ENCODE measurements around the gene KIF13A. TPM values are rescaled to one million over a fixed set of nuclear protein-coding genes. Genes with fewer than 3 reads are reported as not detected.

KIF13A gene
- total RNA-seq, 4 donors from 2014 or later, result 39.6 to 51.6 (median 43.2) TPM

DNA sequence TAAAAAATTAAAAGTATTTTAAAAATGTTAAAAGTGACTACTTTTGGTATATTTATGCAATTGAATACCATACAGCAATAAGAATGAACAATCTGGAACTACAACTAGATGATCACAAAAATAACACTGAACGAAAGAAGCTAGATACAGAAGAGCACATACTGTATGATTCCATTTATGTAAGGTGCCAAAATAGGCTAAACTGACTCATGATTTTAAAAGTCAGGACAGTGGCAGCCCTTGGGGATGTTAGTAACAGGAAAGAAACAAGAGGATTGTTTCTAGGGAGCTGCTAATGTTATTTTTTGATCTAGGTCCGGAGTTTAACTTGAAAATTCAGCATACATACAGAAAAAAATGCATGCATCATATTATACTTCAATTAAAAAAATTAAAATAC, 42.3 kb downstream of the KIF13A start:
- H3K4me1 ChIP-seq, result no peaks in the 10 kb centered on the region
- H3K27me3 ChIP-seq, result no peaks in the 10 kb centered on the region
- H3K36me3 ChIP-seq, result no peaks in the 10 kb centered on the region
- no peaks in the 10 kb centered on the region for H3K9me3 ChIP-seq
- no peak overlapping the region for H3K4me3 ChIP-seq
- H3K27ac ChIP-seq, result no peak overlapping the region
- no peak for DNase-seq
- TF ChIP-seq CTCF (IDR thresholded peaks at IDR 0.05), result no peak
- TF ChIP-seq POLR2A (IDR thresholded peaks at IDR 0.05), result no peak

- Histone ChIP-seq H3K4me1 (no peaks in the 10 kb centered on the region), H3K27ac (no peak overlapping the region), H3K36me3 (no peaks in the 10 kb centered on the region), H3K27me3 (no peaks in the 10 kb centered on the region), H3K9me3 (no peaks in the 10 kb centered on the region), H3K4me3 (no peak overlapping the region)
- TF ChIP-seq CTCF (IDR thresholded peaks at IDR 0.05) (no peak), POLR2A (IDR thresholded peaks at IDR 0.05) (no peak)
- no peak for DNase-seq
Observed at GRCh38 chr6:17941318-17941717, 46.1 kb downstream of the KIF13A start.

DNA sequence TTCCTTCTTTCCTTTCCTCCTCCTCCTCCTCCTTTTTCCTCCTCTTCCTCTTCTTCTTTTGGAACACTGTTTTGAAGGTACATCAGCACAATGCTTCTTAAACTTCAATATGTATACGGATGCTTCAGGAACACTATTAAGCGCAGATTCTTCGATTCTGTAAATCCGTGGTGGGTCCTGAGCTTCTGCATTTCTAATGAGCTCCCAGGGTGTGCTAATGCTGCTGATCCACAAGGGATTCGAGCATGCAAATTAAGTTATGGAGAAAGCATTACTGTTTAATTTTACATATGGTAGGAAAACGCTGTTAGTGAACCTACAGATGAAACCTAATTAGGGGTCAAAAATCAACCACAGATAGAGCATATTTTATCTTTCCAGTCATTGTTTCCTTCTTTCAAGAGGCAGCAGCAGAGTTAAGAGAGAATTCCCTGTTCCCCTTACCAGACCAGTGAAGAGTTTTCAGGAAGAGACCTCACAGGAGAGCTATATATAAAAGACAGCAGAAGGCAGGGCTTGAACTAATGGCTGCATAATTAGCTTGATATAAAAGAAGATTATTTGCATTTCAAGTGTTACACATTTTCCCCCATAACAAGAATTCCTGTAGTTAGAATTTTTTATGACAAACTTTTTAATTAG, 47.2 kb downstream of the KIF13A start:
- no peaks in the 10 kb centered on the region for H3K27me3 ChIP-seq
- H3K4me3 ChIP-seq, result no peak overlapping the region
- no peak overlapping the region for H3K27ac ChIP-seq
- TF ChIP-seq POLR2A (IDR thresholded peaks at IDR 0.05) (no peak), CTCF (IDR thresholded peaks at IDR 0.05) (no peak)
- no peak for DNase-seq
- H3K9me3 ChIP-seq, result no peaks in the 10 kb centered on the region
- H3K4me1 ChIP-seq, result no peaks in the 10 kb centered on the region
- no peaks in the 10 kb centered on the region for H3K36me3 ChIP-seq

GRCh38 chr6:17938901-17939300, 48.5 kb downstream of the KIF13A start:
- no peaks in the 10 kb centered on the region for H3K4me1 ChIP-seq
- H3K27ac ChIP-seq, result no peak overlapping the region
- no peak for DNase-seq
- H3K27me3 ChIP-seq, result no peaks in the 10 kb centered on the region
- no peak overlapping the region for H3K4me3 ChIP-seq
- TF ChIP-seq POLR2A (IDR thresholded peaks at IDR 0.05) (no peak), CTCF (IDR thresholded peaks at IDR 0.05) (no peak)
- H3K36me3 ChIP-seq, result no peaks in the 10 kb centered on the region
- H3K9me3 ChIP-seq, result no peaks in the 10 kb centered on the region

GRCh38 chr6:17935188-17936149, 52.0 kb downstream of the KIF13A start:
- no peak for TF ChIP-seq POLR2A (IDR thresholded peaks at IDR 0.05)
- TF ChIP-seq CTCF (IDR thresholded peaks at IDR 0.05), result no peak
- no peak for DNase-seq
- Histone ChIP-seq H3K36me3 (no peaks in the 10 kb centered on the region), H3K4me3 (no peak overlapping the region), H3K27ac (no peak overlapping the region), H3K27me3 (no peaks in the 10 kb centered on the region), H3K4me1 (peaks cover 0 to 2% (median 0%) of the 10 kb centered on the region in 4 donors), H3K9me3 (no peaks in the 10 kb centered on the region)

All from Peyer's patch (tissue), 4 donors.